GM21619 (cell line): ENCODE data around the gene MEAK7.

Source experiments
- ATAC-seq: cut with Tn5 transposase; IDR thresholded peaks from one replicate; pipeline ENCODE4 v1.9.1; 2021; ENCODE audit not compliant: unreplicated experiment

Gene MEAK7

GRCh38 chr16:84471316-84471715 lies 33.1 kb downstream of the MEAK7 start:
- no peak for ATAC-seq

DNA sequence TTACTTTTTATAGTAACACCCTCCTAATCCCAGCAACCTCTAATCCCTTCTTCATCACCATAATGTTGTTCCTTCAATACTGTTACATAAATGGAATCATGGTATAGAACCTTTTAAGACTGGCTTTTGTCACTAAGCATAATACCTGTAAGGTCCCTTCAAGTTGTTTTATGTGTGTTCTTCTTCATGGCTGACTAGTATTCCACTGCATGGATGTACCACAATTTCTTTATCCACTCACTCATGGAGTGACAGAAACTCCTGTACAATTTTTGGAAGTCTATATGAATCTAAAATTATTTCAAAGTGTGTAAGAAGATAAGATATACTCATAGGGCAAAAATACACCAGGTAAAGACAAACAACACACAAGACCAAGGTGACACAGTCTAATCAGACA lies 36.8 kb downstream of the MEAK7 start:
- no peak for ATAC-seq

DNA sequence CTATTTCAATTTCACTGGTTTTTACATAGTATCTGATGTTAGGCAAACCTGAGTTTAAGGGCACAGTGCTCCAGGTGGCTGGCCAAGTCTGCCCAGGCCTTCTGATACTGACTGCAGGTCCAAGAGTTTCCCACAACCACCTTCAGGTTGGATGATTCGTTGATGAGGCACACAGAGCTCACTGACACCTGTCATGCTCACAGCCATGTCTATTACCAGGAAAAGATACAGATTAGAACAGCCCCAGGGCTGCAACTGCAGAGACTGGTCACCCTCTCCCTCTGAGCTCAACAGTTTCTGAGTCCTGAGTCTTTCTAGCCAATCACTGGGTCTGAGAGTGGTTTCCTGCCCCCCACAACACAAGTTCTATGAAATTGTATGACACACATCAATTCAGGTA lies 37.2 kb downstream of the MEAK7 start:
- no peak for ATAC-seq

DNA sequence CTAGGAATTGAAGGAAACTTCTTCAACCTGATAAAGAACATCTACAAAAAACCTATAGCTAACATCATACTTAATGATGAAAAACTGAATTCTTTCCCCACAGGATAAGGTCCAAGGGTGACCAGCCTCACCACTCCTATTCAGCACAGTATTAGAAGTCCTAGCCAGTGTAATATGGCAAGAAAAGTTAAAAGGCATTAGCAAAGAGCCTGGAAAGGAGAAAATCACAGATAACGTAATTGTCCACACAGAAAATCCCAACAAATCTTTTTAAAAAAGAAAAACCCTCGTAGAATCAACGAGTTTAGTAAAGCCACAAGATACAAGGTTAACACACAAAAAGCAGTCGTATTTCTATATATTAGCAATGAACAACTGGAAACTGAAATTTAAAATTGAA lies 37.8 kb downstream of the MEAK7 start:
- no peak for ATAC-seq

DNA sequence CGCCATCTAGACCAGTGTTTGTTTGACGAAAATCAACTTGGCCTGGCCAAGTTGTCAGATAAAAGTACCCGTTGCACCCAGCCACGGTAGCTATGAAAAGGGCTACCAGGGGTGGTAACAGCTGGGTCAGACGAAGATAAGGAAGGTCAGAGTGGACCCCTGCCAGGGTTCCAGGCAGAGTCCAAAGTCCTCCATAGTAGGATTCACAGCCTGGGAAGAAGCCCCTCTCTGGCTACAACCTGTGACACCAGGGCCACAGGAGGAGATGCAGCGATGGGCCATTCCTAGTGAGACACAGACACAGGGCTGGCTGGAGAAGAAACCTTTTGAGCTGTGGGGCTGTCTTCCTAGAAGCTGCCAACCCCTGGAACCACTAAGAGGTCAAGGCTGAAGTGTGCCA lies 39.3 kb downstream of the MEAK7 start:
- no peak for ATAC-seq

DNA sequence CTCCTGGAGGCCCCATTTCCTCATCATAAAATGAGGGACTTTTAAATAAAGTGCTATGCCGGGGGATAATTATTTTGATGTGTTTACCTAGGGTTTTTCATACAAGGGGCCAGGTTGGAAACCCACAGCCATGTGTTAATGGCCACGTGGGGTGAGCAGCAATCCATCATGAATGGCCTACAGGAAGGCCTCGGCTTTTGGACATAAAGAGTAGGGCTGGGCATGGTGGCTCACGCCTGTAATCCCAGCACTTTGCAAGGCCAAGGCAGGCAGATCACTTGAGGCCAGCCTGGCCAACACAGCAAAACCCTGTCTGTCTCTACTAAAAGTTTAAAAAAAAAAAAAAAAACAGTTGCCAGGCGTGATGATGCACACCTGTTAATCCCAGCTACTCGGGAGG lies 40.3 kb downstream of the MEAK7 start:
- no peak for ATAC-seq

DNA sequence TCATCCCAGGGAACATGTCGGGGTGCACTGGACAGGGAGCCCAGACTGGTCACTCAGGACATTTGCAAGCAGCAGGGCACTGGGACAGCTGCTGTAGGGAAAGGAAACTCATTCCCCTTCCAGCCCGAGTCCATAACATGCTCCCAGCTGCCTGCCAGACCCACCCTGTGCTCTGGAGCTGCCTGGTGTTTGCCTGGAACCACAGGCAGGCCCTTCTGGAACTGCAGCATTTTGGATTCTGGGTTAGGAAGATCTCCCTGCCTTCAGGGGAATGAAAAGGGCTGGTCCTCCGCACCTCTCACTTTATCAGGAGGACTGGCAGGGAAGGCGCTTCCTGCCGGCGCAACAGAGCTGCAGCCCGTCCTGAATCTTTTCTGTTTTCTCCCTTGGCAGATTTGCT lies 41.2 kb downstream of the MEAK7 start:
- no peak for ATAC-seq

GRCh38 chr16:84462296-84463210 lies 41.9 kb downstream of the MEAK7 start:
- no peak for ATAC-seq

- ATAC-seq, result no peak
Measured at GRCh38 chr16:84461413-84462295, 42.8 kb downstream of the MEAK7 start.

DNA sequence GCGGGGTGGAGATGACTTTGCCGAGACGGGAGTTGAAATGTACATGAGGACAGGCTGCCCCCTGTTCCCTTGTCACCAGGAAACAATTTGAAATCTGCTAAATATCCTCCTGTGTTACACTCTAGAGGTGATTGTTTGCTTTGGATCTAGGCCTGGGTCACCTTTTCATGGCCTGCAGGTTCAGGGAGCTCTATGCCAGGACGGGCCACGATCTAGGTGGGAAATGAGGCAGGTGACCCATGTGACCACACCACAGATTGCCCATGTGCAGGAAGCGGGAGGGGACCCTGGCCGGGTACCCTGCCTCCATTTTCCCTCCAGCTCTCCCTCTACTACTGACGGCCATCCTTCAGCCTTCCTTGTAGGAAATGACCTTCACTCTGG lies 43.4 kb downstream of the MEAK7 start:
- no peak for ATAC-seq

DNA sequence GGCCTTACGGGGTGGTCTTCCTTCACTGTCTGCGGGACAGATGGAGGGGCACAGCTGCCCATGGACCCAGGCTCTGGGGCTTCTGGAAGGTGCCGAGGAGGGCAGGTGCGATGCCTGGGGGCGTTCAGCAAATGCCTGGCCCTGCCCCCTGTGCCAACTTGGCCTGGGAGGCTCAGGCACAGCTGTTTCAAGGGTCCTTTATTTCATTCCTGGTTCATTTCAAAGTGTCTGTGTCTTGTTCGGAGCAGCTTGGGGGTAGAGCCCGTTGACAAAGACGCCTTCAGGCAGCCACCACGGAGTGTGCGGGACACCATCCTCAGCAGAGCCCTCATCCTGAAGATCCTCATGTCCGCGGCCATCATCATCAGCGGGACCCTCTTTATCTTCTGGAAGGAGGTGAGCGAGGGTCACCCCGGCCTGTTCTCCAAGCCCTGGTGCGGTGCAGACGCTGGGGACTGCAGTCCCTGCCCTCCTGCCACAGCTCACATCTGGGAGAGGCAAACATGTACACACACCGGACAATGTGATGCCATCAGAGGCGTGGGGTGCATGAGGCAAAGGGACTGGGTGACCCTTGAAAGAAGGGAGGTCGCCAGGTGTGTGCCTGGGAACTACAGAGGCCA lies 43.9 kb downstream of the MEAK7 start:
- ATAC-seq, result no peak

- no peak for ATAC-seq
Measured at GRCh38 chr16:84459941-84460405, 44.5 kb downstream of the MEAK7 start.

GRCh38 chr16:84459533-84459894 lies 44.9 kb downstream of the MEAK7 start:
- ATAC-seq, result no peak

- ATAC-seq, result no peak
Measured at GRCh38 chr16:84458606-84459532, 45.6 kb downstream of the MEAK7 start.

DNA sequence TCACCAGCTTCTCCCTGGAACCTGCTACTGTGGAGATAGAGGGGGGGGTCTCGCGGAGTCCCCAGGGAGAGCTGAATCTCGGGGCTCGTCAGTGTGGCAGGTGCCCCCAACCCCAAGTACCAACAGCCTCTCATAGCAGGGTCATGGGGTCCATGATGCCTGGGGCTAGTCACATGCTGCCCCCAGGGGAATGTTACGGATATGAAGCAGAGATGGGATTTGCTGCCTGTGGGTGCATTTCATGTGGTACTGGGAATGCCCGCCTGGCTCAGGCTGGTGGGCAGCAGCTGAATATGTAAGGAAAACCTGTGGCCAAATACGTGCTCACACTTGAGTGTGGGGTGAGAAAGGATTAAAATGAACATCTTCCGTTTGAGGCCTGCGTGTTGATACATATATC lies 49.4 kb downstream of the MEAK7 start:
- no peak for ATAC-seq
